Measurements from ENCODE around the gene HAGH.

The HAGH gene

GRCh38 chr16:1831186-1832075 lies 4.8 kb upstream of the HAGH start:
- no peak for DNase-seq

GRCh38 chr16:1830213-1830612 lies 3.6 kb upstream of the HAGH start:
- no peak for DNase-seq

- no peak for DNase-seq
Measured at GRCh38 chr16:1828645-1829410, 2.2 kb upstream of the HAGH start.

GRCh38 chr16:1825864-1826690 lies 548 bp downstream of the HAGH start:
- DNase-seq, result peak; percentile 78

- DNase-seq, result no peak
Measured at GRCh38 chr16:1825381-1825863, 1.2 kb downstream of the HAGH start.

- DNase-seq, result no peak
Measured at GRCh38 chr16:1823821-1824220, 2.8 kb downstream of the HAGH start.

- no peak for DNase-seq
Measured at GRCh38 chr16:1822801-1823200, 3.8 kb downstream of the HAGH start.

GRCh38 chr16:1821861-1822611 lies 4.6 kb downstream of the HAGH start:
- no peak for DNase-seq

GRCh38 chr16:1820946-1821290 lies 5.7 kb downstream of the HAGH start:
- no peak for DNase-seq

GRCh38 chr16:1820096-1820945 lies 6.3 kb downstream of the HAGH start:
- DNase-seq, result no peak

- DNase-seq, result no peak
Measured at GRCh38 chr16:1819611-1820010, 7.0 kb downstream of the HAGH start.

- no peak for DNase-seq
Measured at GRCh38 chr16:1818873-1819525, 7.6 kb downstream of the HAGH start.

- no peak for DNase-seq
Measured at GRCh38 chr16:1818204-1818872, 8.3 kb downstream of the HAGH start.

- no peak for DNase-seq
Measured at GRCh38 chr16:1817716-1818115, 8.9 kb downstream of the HAGH start.

GRCh38 chr16:1817276-1817589 lies 9.4 kb downstream of the HAGH start:
- DNase-seq, result no peak

GRCh38 chr16:1816396-1817275 lies 10.0 kb downstream of the HAGH start:
- no peak for DNase-seq

- no peak for DNase-seq
Measured at GRCh38 chr16:1815461-1815860, 11.2 kb downstream of the HAGH start.

GRCh38 chr16:1812732-1813163 lies 13.9 kb downstream of the HAGH start:
- no peak for DNase-seq

- DNase-seq, result no peak
Measured at GRCh38 chr16:1810536-1810935, 16.1 kb downstream of the HAGH start.
